Stomach (tissue), 4 donors: ENCODE results near the gene ALG1.
"Not testable (repeated sequence)": the region's sequence is repeated elsewhere in the genome, so short reads cannot be mapped to it uniquely, and the experiment has no call there.

Experiments
- CTCF ChIP-seq, 7 experiments: fragments of 450-650 bp in 4 of 7; fragments of 200-600 bp in 3 of 7; sonication (generic) in 3 of 7; IDR thresholded peaks; one replicate each; pipeline ENCODE4 v1.5.1; 2016 to 2019; ENCODE audit warnings: antibody characterized with exemption in 7 of 7, control low read depth in 2 of 7, mild to moderate bottlenecking in 1 of 7
- EP300 ChIP-seq: sonication (generic); formaldehyde crosslinking; IDR thresholded peaks from one replicate; pipeline ENCODE4 v1.6.1; 2017; ENCODE audit warnings: antibody characterized with exemption
- POLR2A ChIP-seq, 4 donors: fragments of 450-650 bp; IDR thresholded peaks; one replicate each; pipeline ENCODE4 v1.6.1; 2016; ENCODE audit warnings: antibody characterized with exemption in 4 of 4, control low read depth in 2 of 4, mild to moderate bottlenecking in 1 of 4, moderate library complexity in 1 of 4
- POLR2AphosphoS5 ChIP-seq, 3 donors: sonication (generic); formaldehyde crosslinking; IDR thresholded peaks; one replicate each; pipeline ENCODE4 v1.6.1; 2016; ENCODE audit warnings: antibody characterized with exemption in 3 of 3

DNA sequence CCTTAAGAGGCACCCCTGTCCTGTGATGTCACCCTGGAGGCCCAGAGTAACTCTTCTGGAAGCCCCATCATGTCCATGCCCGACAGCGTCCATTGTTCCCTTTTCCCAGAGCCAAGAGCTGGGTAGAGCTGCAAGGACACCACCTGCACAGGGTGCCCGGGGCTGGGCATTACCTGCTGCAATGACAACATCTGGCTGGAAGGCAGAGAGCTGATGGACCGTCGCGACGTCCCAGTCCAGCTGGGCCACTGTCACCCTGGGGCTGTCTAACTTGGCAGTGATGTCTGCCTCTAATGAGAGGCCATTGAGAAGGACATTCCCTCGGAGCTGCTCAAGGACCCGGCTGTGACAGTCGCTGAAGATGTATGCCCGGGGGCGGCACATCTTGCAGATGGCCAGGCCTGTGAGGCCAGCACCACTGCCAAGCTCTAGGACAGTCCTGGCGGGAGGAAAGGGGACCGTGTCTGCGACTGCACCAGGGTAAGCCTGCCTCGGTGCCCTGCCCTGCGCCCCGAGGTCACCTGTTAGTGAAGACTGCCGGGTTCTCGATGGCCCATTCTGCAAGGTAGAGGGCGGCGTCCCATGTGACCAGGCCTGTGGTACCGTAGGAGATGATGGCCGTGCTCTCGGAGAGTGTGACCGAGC lies 18.4 kb downstream of the ALG1 start:
- not testable (repeated sequence) for TF ChIP-seq CTCF (IDR thresholded peaks at IDR 0.05); POLR2AphosphoS5 (IDR thresholded peaks at IDR 0.05); POLR2A (IDR thresholded peaks at IDR 0.05); EP300
